ENCODE measurements around the gene STK39.

STK39 gene

DNA sequence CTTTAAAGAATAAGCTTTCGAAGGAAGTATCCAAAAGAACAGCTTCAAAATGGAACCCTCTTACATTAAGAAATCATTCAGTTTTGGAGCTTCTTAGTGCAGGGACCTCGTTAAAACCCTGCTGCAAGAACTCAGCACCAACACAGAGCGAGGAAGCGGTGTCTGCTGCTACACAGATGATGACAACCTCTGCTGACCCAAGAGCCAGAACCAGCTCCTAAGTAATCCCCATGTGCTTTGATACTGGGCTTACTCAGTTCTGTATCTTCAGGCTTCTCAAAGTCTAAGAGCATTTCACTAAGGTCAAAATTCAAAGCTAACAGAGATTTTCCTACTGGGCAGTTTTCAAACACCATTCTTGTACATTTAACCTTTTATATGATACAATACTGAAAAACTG lies 194.6 kb downstream of the STK39 start:
- TF ChIP-seq GATA3 (IDR thresholded peaks at IDR 0.05; ENCODE audit: low read depth, low read length) (no peak), GATA2 (IDR thresholded peaks at IDR 0.05; ENCODE audit: low read depth, low read length) (no peak)

DNA sequence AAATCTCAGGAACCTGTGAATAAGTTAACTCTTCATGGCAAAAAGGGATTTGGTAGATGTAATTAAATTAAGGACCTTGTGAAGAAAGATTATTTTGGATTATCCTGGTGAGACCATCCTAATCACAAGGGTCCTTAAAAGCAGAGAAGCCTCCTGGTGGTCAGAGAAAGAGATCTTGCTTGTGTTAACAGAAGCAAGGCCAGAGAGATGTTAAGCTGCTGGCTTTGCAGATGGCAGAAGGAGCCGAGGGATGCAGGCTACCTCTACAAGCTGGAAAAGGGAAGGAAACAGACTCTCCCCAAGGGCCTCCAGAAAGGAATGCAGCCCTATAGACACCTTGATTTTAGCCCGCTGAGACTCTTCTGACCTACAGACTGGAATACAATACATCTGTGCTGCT lies 197.0 kb downstream of the STK39 start:
- TF ChIP-seq GATA3 (IDR thresholded peaks at IDR 0.05; ENCODE audit: low read depth, low read length) (no peak), GATA2 (IDR thresholded peaks at IDR 0.05; ENCODE audit: low read depth, low read length) (no peak)

DNA sequence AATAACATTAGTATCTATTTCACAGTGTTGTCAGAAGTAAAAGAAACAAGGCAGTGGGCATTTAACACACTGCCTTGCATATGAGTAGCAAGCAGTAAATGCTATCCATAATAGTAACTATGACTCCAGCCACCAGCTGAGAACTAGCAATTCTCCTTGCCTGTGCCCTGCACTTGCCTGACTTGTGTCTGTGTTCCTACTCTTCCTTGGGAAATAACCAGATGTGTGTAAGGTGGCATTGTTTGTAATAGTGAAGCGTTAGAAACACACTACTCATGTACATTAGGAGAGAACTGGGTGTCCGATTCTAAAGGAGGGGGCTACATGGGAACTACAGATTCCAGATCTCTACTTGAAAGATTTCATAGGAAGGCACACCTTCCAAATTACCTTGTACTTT lies 197.8 kb downstream of the STK39 start:
- no peak for TF ChIP-seq GATA3 (IDR thresholded peaks at IDR 0.05; ENCODE audit: low read depth, low read length)
- TF ChIP-seq GATA2 (IDR thresholded peaks at IDR 0.05; ENCODE audit: low read depth, low read length), result no peak

DNA sequence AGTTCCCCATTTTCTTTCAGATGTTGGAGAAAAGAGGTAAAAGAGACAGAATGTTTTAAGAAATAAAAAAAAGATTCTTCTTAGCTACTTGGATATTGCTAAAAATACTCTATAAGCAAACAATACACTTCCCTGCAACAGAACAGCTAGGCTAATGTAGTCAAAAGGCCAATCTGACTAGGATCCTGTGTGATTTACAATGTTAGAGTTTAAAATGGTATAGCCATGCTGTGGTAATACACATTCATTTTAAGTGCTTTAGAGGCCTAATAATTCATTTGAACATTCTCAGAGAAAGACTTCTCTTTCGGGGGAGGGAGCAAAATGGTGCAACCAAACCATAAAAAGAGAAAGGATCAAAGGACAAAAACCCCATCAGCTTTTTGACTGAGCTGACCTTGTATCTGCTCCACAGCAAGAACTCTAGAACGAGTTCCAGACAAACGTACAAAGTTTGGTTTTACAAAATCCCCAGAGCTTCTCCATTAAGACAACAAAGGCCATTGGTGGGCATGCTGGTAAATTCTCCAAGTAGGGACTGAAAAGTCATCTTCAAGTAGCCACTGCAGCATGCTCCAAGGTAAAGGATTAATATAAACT lies 200.2 kb downstream of the STK39 start:
- TF ChIP-seq GATA2 (IDR thresholded peaks at IDR 0.05; ENCODE audit: low read depth, low read length) (no peak), GATA3 (IDR thresholded peaks at IDR 0.05; ENCODE audit: low read depth, low read length) (no peak)

DNA sequence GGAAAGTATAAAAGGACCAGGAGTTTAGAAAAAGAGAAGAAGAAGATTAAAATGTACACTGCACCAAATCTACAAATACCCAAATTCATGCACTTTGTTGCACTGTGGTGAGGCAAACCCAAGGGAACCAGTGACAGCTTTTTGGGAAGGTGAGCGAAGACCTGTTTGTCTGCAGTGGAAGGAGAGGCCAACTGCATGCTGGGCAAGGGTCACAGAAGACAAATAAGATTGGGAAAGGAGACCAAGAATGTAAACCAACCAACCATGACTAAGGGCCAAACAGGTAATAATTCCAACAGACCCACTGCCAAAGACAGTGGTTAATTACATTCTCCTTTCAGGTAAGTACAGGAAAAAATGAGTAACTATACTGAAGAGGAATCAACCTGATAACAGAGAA lies 202.8 kb downstream of the STK39 start:
- no peak for TF ChIP-seq GATA2 (IDR thresholded peaks at IDR 0.05; ENCODE audit: low read depth, low read length)
- TF ChIP-seq GATA3 (IDR thresholded peaks at IDR 0.05; ENCODE audit: low read depth, low read length), result no peak

DNA sequence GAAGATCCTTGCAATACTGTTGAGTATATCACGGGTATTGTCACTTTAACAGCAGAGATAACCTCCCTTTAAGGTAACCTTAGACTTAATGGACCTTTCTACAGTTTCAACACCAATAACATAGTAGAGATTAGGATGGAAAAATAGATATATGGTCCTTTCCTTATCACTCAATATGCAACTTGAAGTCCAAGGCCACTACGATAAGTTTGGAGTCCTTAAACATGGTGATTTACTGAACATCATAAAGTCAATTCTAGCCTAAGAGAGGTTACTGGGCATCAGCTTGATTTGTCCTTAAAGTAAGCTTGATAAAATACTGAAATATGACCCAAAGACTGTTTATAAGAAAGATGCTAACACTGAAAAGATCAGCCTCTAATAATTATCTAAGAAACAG lies 203.2 kb downstream of the STK39 start:
- TF ChIP-seq GATA2 (IDR thresholded peaks at IDR 0.05; ENCODE audit: low read depth, low read length), result no peak
- TF ChIP-seq GATA3 (IDR thresholded peaks at IDR 0.05; ENCODE audit: low read depth, low read length), result no peak

DNA sequence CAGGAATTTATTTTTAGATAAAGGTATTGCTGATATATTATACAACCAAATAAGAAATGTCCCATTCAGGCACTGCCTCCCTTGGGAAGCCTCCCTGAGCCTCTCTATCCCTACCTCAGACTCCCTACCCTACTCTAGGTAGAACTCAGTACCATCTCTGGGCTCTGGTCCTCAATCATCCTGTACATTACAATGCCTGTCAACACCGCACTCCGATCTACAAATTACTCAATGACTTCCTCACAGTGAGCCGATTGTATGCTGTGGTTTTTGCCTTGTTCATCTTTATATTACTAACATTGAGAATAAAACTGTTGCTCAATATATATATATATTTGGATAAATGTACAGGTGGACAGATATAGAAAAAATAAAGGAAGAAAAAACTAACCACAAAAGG lies 207.5 kb downstream of the STK39 start:
- TF ChIP-seq GATA3 (IDR thresholded peaks at IDR 0.05; ENCODE audit: low read depth, low read length), result no peak

DNA sequence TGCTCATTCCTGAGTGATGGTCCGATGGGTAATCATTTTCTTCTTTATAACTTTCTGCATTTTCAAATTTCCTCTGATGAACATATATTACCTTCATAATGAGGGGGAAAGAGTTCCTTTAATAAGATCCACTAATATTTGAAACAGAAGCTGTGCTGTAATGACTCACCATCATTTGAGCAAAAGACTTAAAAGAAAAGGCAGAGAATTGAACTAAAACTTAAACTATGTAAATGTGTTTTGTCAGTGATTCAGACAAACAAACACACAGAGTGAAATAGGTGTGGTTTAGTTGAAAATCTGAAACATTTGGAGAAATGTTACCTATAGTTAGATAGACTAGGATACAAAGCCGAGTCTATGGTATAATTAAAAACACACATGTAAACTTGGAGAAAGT lies 209.6 kb downstream of the STK39 start:
- TF ChIP-seq GATA3 (IDR thresholded peaks at IDR 0.05; ENCODE audit: low read depth, low read length) (no peak), GATA2 (IDR thresholded peaks at IDR 0.05; ENCODE audit: low read depth, low read length) (no peak)

DNA sequence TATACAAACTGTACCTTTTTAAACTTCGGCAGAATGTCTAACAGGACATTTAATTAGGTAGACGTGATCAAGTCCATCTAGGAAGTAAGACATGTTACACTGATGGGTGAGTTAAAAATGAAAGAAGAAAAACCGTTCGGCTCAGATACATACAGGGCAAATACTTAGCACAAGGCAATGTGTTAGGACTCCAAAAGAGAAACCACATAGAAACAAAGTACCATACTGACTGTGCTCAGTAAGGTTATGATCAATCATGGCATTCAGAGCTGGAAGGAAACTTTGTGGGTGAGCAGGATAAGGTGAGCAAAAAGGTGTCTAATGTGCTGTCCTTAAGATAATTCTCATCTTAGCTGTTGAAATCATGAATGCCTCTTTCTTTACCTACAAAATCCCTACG lies 211.9 kb downstream of the STK39 start:
- TF ChIP-seq GATA2 (IDR thresholded peaks at IDR 0.05; ENCODE audit: low read depth, low read length) (no peak), GATA3 (IDR thresholded peaks at IDR 0.05; ENCODE audit: low read depth, low read length) (no peak)

DNA sequence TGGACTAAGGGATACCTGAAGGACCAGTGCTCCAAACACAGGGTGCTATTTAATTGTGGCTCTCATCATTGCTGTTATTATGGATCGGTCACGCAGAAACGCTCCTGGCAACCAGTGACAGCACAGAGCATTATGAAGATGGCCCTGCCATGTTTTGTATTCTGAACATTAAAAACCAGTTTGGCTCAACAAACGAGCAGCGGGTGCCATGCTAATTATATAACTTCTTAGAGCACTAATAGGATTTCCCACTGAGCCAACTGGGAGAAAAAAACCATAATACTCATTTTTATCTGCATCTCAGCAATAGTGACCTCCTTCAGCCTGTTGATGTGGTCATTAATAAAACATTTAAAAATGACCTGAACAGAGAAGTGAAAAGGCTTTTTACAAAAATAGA lies 212.8 kb downstream of the STK39 start:
- no peak for TF ChIP-seq GATA3 (IDR thresholded peaks at IDR 0.05; ENCODE audit: low read depth, low read length)
- no peak for TF ChIP-seq GATA2 (IDR thresholded peaks at IDR 0.05; ENCODE audit: low read depth, low read length)

DNA sequence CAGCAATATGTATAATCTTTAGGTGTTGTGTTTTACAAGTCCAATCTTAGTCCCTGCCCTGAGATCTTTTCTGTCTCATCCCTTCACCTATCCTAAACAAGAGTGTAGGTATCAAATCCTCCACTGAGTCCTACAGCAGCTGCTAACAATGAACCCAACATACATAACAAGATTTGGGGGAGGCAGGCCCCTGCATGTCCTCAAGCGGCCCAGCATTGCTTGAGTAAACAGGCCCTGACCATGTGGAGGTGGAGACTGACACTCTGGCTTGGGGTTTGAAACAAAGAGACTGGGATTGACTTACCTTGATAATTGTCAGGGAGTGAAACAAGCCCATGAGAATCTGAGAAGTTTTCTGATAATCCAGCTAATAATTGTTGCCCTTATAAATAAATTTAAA lies 213.4 kb downstream of the STK39 start:
- TF ChIP-seq GATA2 (IDR thresholded peaks at IDR 0.05; ENCODE audit: low read depth, low read length) (no peak), GATA3 (IDR thresholded peaks at IDR 0.05; ENCODE audit: low read depth, low read length) (no peak)

DNA sequence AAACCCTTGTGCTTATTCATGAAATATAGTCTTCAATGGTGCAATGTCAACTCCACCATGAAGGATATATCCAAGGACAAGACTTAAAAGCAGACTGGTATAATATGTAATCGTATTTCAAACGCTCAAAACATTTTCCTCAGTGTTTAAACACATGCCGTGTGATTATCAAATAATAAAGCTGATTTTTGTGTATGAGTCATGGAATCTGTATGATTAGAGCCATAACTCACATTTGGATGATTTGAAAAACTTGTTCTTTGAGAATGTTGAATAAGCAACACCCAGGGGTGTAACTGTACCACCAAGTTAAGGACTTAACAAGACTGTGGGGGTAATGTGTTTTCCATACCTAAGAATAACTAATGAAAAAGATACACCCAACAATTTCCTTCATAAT lies 215.3 kb downstream of the STK39 start:
- TF ChIP-seq GATA2 (IDR thresholded peaks at IDR 0.05; ENCODE audit: low read depth, low read length) (no peak), GATA3 (IDR thresholded peaks at IDR 0.05; ENCODE audit: low read depth, low read length) (no peak)

DNA sequence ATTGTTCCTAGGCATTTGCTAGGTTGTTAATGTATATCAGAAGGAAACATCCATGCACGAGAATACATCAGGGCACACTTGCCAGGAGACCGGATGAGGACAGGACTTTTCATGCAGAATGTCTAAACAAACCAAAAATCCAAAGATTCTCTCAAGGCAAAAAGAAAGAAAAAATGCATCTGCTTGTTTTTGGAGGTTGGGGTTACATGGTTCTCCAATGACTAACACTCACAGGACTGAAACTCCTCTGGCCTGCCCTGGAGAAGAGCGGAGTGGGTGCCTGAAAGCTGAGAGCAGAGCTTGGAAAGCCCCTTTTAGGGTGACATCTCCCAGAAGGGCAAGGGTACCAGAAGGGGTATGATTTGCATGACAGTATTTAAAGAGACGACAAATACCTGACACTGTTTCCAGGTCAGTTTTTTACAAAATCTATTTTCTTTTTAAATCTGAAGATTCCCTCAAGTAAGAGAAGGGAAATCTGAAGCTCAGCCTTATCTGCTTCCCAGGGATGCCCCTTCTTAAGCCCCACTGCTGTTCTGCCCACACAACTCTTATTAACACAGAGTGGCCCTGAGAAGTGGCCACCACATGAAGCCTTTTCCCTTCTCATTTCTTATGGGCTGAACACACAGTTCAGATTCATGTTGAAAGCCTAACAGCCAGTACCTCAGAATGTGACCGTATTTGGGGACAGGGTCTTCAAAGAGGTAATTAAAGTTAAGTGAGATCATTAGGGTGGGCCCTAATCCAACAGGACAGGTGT lies 216.4 kb downstream of the STK39 start:
- TF ChIP-seq GATA3 (IDR thresholded peaks at IDR 0.05; ENCODE audit: low read depth, low read length) (no peak), GATA2 (IDR thresholded peaks at IDR 0.05; ENCODE audit: low read depth, low read length) (no peak)

DNA sequence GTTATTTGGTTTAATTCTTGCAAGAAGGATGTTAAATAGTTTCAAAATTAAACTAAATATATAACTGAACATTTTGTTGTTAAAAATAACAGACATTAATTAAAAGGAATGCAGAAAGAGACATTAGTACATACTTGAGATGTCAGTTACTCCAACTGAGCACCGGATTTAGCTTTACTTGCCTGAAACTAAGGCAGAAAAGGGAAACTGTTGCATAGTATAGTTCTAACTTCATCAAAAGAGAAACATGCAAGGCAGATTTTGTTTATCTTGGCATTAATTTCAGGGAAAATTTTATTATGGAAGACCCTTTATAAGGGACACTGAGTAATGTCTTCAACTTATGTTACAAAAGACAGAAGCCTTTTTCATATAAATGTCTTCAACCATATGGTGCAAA lies 218.3 kb downstream of the STK39 start:
- no peak for TF ChIP-seq GATA3 (IDR thresholded peaks at IDR 0.05; ENCODE audit: low read depth, low read length)
- TF ChIP-seq GATA2 (IDR thresholded peaks at IDR 0.05; ENCODE audit: low read depth, low read length), result no peak

DNA sequence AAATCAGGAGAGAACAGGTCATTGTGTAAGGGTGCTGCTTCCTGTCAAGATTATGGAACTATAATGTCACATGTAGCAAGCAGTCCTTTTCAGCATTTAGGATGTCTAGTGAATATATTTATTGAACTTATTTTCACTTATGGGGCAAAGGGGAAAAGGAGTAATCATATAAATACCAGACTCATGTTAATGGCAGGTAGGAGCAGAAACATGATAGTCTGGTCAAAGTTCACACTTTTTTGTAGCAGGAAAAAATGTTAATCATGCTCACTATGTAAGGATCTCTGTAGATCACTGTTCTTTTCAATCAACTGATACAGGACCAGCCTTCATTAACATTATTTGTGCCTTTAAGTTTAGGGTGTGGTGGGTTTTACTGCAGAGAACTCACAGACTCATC lies 219.0 kb downstream of the STK39 start:
- TF ChIP-seq GATA3 (IDR thresholded peaks at IDR 0.05; ENCODE audit: low read depth, low read length) (no peak), GATA2 (IDR thresholded peaks at IDR 0.05; ENCODE audit: low read depth, low read length) (no peak)

All from SH-SY5Y (cell line).